Cardiac fibroblast (primary cell): Measurements from ENCODE around the gene MED12L.
A peak's percentile ranks its signal among the peaks of the same experiment; 100 is the strongest.

Source experiments
- DNase-seq, 2 donors: peaks; one replicate each; pipeline versions ENCODE4 v3.0.0 to v3.0.0-alpha.2; 2010; ENCODE audit warnings: low read depth in 2 of 2
- H3K4me3 ChIP-seq, 2 donors: replicated peaks in 1 of 2; 1 replicate in 1 of 2; 2 replicates in 1 of 2; pipeline ENCODE4 v1.5.1; 2011; ENCODE audit warnings: low read depth in 2 of 2, low read length in 2 of 2, mild to moderate bottlenecking in 2 of 2, moderate library complexity in 1 of 2
- TF ChIP-seq, protein P1 (sequence below): IDR thresholded peaks from one replicate; pipeline ENCODE4 v1.5.1; 2011; ENCODE audit warnings: low read depth, mild to moderate bottlenecking, low read length, inconsistent platforms

MED12L gene

DNA sequence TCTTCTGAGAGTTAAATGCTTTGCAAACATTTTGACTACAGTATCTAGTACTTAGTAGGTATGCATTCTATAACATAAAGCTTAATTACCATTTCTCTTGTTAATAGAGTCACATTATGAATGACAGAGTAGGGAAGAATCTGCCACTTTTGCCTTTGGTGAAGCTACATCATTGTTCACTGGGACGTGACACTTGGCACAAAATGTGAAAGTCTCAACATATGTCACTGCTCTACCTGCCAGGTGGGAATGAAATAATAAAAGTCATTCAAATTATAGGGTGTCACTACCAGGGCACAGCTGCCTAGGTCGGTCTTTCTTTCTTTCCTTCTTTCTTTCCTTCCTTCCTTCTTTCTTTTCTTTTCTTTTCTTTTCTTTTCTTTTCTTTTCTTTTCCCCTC is 213.5 kb downstream of the MED12L start:
- no peak overlapping the region for H3K4me3 ChIP-seq
- TF ChIP-seq, protein P1, sequence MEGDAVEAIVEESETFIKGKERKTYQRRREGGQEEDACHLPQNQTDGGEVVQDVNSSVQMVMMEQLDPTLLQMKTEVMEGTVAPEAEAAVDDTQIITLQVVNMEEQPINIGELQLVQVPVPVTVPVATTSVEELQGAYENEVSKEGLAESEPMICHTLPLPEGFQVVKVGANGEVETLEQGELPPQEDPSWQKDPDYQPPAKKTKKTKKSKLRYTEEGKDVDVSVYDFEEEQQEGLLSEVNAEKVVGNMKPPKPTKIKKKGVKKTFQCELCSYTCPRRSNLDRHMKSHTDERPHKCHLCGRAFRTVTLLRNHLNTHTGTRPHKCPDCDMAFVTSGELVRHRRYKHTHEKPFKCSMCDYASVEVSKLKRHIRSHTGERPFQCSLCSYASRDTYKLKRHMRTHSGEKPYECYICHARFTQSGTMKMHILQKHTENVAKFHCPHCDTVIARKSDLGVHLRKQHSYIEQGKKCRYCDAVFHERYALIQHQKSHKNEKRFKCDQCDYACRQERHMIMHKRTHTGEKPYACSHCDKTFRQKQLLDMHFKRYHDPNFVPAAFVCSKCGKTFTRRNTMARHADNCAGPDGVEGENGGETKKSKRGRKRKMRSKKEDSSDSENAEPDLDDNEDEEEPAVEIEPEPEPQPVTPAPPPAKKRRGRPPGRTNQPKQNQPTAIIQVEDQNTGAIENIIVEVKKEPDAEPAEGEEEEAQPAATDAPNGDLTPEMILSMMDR: no peak
- no peak for DNase-seq

DNA sequence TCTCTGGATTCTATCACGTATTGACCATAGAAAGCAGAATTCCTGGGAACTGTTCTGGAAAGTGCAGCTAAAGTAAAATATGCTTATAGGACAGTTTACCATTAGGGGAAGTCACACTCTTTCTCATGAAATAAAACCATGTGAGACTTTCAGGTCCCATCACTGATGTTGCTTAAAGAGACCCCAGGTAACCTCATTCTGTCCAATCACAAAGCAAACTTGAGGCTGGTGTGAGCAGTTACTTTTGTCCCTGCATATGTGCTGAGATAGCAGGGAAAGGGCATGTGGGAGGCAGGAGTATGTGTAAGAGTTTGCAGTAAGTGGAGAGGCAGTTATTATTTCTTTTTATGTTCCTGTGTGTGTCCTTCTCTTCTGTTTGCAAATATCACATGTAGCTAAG is 215.1 kb downstream of the MED12L start:
- no peak for DNase-seq
- H3K4me3 ChIP-seq: no peak overlapping the region
- TF ChIP-seq, protein P1: no peak

DNA sequence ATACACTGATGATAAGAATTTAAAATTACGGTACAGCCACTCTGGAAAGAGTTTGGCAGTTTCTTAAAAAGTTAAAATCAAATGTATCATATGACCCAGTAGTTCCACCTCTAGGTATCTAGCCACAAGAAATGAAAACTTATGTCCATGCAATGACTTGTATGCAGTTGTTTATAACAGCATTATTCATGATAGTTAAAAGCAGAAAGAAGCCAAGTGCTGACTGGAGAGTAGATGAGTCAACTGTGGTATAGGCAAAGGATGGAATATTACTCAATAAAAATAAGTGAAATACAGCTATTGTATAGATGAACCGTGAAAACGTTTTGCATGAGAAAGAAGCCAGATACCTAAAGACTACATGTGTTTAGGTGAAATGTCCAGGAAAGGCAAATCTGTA is 216.3 kb downstream of the MED12L start:
- TF ChIP-seq, protein P1: no peak
- no peak overlapping the region for H3K4me3 ChIP-seq
- peak; percentile 39 to 74 for DNase-seq

DNA sequence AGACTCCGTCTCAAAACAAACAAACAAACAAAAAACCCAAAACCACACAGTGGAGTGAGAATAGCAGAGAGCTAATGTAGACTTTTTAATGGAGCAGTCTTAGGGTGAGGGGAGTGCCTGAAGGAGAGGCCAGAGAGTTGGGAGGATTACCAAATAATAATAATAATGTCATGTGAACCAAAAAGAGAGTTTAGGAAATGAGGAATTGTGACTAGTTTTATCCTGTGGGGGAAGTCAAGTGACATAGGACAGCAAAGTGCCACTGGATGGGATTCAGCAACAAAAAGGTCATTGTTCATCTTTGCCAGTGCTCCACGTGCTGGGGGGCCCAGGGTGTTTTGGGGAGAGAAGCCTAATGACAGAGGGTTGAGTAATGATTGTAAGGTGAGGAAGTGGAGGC is 218.3 kb downstream of the MED12L start:
- no peak overlapping the region for H3K4me3 ChIP-seq
- TF ChIP-seq, protein P1: no peak
- no peak for DNase-seq

DNA sequence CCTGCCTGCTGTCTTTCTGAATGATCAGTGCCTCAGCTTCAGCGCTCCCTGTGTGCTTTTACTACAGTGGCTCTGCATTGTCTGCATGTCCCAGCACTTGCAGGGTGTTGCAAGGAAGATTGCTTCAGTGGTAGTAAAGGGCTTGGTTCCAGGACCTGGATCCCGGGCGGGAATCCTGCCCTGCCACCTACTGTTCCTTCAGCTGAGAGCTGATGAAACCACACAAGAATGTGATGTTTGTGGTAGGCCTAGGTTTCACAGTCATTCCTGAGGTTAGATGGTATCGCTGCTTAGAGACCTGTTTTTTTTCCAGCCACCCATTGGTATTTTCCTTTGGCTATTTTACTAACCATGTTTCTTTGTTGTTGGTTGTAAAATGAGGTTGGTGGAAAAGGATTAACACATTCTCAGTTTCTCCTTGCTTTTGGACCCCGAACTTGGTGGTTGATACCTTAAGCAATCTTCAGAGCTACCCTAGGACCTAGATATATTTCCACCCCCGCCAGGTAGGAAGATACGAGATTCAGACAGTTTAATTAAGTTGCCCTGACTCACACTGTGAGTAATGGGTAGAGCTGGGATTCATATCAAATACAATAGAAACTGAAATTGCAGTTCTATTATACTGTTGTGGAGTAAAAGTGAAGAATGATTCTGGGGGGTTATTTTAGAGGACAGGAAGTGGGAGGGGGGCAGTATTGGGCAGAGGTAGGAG is 219.8 kb downstream of the MED12L start:
- TF ChIP-seq, protein P1: no peak
- H3K4me3 ChIP-seq: no peak overlapping the region
- peak; percentile 96 to 97 for DNase-seq

DNA sequence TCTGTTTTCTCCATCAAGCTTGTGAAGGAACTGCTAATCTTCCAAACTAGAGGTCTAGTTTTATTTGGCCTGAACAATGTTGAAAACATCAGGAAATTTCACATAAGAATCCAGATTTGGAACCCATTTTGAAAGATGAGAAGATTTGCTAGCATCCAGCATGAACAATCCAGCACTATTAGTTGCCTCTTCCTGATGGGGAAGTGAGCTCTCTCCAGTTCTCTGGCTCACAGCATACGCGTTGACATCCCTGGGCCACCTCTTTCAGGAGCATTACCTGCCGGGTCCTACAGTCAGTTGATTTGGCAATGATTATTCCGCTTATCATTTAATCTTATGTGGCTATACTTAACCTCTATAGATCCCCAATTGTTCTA is 220.3 kb downstream of the MED12L start:
- TF ChIP-seq, protein P1: no peak
- H3K4me3 ChIP-seq: no peak overlapping the region
- peak in 1 of 2 donors; percentile 35 for DNase-seq
